T-helper 1 cell (primary cell): Measurements from ENCODE around the gene HRNR.

Experiments used
- DNase-seq, 5 donors: peaks; one replicate each; pipeline ENCODE4 v3.0.0-alpha.2; 2012 to 2020

HRNR gene

DNA sequence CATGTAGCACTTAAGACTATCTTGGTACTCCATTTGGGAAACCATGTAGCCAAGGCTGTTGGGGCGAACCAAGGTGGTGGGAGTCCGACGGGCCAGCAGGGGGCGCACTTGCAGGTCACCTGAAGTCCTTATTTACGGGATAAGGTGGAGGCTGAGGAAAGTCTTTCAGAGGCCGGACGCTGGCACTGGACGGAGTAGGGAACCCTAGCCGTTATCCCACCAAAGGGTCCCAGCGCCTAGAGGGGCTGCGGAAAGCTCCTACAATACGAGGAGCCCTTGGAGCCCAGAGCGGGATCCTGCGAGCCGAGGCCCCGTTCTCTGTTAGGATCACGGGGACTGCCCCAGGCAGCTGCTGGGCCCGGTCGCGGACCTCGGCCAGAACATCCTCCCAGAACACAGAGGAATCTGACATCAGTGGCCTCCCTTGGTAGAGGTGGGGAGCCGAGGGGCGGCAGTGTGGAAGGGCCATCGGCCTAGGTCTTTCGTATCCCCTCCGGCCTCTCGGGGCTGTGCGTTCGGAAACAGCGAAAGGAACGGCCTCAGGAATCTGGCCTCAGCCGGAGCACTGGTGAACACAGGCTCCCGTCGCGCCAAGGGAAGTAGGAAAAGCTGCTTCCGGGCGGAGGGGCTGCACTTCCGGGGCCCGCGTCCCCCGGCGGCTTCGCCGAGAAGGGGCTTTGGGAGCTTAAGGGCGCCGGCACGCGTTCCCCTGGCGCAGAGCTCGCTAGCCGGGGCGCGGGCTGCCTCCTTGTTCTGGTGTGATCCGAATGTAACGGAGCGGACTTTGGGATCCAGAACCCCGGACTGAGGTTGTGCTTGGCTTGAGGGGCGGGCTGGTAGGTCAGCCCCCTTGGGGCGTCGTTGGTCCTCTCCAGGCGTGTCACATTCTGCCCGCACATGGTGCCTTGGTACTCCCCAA lies 35.1 kb downstream of the HRNR start:
- DNase-seq, result peak; percentile 56 to 77 (median 67)

DNA sequence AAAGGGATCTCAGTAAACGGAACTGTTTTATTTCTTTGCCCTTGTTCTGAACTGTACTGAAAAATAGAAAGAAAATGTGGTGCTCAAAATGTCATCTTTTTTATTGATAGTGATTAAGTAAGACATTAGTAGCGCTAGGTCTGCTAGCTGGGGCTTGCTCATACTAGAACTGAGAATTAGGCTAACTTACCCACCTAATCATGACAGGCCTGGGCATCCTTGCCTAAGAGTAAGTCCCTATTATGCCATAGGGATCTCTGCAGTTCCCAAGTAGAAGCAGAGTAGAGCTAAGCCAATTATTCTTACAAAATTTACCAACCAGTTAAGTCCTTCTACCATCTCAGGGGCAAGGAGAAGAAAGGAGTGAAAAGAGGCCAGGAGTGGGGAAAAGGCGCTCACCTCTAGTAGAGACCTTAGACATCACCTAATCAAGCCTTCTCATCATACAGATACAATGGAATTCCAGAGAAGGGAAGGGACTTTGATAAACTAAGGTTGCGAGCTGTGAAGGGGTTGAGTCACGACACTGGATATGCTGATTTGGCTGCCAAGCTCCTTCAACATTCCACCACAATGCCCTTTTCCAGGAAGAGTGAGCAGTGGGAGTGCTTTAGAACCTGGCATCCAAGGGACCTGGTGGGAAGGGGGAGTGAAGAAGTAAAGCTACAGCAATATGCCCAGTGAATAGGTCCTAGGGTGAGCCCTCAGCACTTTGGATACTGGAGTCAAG lies 37.3 kb downstream of the HRNR start:
- DNase-seq, result no peak

DNA sequence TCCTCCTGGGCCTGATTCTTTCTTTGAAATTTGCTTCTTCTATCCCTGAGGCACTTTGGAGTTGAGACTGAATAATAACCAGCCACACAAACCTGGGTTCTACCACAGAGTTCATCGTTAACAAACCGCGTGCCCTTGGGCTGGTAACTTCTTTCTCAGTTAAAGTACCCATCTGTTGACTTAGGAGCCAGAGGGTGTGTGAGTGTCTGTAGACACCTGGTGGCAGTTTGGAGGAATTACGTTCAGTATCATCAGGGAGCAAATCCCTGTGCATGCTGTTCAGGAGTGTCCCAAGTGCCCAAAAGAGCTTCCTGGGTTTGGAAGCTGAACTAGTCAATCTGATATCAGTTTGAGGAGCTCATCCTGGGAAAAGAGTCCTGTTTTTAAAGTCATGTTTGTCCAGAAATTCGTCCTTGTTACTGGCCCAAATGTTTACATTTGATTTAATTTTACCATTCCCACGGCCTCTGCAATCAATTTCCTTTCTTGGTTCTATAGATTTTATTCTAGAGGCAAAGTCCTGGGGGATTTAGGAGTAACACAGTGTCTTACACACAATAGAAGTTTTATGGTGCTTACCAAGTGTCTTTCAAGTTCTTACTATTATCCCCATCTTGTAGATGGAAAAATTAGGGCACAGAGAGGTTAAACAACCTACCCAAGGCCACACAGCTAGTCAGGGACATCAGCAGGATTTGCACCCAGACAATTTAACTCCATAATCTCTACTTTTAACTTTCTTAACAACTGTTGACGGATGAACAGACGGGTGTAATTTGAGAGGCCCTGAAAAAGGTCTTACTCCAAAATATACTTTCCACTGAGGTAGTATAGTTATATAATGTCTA lies 38.2 kb downstream of the HRNR start:
- DNase-seq, result peak in 3 of 5 donors; percentile 8 to 43 (median 27)

DNA sequence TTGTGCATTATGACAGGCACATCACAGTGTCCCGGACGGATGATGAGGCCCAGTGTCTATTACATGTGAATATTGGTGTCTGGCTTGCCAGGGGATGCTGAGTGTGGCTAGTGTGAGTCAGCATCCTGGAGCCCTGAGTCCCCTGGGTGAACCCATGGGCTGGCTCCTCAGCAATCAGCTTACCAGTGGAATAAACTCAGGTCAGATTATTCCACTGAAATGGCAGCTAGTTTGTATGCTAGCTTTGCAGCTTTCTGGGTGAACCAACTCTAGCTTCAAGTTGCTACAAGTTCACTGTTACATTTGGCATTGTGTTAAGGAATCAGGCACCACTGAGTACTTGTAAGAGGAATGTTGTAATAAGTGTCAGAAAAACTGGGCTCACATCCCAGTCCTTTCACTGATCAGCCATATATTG lies 41.0 kb downstream of the HRNR start:
- DNase-seq, result no peak

DNA sequence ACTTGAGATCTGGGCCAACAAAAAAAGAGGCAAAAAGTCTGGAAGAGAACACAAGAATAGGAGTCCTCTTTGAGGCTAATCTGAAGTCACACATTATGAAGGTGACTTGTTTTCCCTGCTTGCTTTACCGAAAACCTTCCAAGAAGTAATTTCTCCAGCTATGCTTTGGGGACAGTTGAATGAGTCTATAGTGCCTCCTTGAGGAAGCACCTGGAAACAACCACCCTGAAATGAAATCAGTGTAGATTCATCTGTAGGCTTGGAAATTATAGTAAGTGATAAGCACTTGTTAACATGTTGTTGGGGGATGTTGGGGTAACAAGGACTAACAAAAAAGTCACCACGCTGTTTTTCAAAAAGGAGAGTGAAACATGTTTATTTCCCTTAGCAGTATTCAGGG lies 41.6 kb downstream of the HRNR start:
- peak in 1 of 5 donors; percentile 10 for DNase-seq

DNA sequence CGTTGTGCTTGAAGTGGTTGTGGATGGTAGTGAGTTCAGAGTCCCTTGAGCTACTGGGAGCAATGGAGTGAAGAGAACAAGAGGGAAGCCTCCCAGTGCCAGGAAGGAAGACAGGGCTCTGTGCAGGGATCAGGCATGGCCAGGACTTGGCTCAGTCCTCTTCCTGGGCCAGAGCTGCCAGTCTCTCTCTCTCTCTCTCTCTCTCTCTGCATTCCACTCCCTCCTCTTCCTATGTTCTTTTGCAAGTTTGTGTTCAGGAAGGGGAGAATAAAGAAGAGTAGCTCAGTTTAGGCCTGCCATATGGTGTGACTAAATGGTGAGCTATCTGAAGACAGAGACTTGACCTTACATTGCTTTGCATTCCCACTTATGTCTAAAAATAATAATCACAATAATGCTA lies 44.4 kb downstream of the HRNR start:
- DNase-seq, result no peak

DNA sequence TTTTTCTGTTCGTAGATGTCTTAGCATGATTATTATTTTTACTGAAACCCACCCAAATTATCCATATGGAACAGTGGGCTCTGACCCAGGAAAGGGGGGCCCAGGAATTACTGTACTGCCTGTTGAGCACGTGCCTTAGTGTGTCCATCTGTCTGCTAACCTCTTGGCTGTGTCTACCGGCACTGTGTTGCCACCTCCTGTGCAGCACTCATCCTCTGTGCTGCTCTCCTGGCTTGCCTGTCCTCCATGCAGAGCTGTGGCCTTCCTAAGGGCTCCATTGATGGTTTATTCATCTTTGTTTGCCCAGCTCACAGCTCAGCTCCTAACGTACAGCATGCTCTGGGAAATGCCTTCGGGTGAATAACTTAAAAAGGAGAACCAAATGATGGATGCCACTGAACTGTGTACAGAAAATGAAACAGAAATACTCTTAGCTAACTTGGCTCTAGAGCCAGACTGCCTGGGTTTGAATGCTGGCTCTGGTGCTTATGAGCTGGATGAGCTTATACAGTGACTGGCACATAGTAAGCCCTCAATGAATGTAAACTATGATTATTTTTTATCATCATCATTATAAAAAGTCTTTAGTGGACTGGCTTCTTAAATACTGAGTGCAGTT lies 53.6 kb downstream of the HRNR start:
- DNase-seq, result no peak

DNA sequence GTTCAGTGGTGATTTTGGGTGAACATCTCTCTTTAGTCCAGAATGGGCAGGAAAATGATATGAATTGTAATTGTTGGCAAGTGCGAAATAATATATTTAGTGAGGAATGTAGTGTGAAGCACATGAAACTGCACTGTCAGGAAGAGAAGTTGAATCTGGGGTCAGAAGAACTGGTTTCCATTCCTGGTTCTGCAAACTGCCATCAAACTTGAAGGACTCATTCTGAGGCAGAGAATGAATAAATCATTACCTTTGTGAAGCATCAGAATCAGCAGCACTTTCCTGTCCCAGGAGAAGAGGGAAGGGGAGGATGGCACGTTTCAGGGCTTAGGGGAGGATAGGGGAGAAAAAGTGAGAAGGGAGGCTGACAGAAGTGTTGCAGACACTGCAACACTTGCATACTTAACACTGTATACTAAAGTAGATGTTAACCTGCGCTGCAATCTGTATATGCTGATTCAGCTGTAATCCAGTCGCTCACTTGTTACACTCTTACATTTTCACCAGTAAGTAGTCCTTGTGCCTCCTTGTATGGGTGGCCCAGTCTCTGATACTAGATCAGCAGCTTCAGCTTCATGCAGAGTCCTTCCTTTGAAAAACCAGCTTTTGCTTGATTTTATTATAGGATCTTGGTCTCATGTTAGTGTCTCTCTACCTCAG lies 54.5 kb downstream of the HRNR start:
- no peak for DNase-seq

DNA sequence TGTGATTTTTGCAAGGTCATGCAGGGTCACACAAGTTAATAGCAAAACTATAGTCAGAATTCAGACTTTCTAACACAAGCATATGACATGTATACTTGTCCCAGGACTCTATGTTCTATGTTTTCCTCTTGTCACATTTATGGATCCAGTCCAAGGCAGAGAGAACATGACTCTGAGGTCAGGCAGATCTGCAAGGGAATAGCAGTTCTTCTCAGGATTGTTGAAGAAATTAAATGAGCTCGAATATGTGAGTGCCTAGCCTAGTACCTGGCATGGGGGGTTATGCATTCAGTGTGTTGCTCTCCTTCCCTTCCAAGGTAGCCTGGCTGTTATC lies 55.5 kb downstream of the HRNR start:
- no peak for DNase-seq

DNA sequence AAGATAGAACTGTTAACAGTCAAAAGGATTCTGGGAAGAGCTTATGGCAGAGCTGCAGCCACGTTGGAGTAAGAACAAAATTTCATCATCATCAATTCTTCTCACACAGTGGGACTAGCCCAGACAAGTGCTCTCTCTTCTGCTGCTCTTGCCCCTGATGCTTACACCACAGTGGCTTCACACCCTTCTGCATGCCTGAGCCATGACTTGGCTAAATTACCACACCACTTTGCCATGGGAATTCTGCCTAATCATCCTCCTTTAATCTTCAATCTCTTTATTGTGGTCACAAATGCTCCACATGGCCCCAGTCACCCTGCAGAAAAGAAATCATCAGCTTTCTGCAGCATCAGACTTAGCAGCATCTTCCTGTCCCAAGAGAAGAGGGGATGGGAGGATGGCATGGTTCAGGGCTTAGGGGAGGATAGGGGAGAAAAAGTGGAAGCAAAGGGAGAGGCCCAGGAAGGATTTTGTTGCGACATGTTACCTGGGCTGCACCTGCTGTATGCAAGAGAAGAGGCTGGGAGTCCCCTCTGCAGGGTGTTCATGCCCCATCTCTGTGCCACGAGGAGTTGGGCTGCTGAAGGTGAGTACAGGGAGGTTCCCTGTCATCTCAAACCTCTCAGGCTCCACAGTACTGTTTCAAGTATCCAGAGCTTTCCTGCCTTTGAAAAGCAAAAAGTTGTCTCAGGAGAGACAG lies 56.0 kb downstream of the HRNR start:
- no peak for DNase-seq

DNA sequence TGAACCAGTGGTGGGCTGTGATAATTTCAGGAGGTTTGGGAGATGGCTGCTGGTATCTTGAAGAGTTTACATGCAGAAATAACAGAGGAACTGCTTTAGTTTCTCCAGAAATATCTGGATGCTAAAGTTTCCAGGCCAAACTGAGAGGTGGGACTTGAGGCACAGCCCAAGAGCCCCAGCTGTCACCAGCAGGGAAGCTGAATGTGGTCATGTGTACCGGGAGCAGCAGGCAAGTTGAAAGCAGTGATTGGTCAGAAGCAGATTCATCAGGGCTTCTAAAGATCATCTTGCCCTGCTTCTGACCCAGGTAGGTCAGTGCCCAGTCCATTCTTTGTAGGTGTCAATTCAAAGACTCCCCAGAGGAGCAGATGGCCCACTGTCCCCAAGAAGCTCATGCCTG lies 57.0 kb downstream of the HRNR start:
- no peak for DNase-seq

DNA sequence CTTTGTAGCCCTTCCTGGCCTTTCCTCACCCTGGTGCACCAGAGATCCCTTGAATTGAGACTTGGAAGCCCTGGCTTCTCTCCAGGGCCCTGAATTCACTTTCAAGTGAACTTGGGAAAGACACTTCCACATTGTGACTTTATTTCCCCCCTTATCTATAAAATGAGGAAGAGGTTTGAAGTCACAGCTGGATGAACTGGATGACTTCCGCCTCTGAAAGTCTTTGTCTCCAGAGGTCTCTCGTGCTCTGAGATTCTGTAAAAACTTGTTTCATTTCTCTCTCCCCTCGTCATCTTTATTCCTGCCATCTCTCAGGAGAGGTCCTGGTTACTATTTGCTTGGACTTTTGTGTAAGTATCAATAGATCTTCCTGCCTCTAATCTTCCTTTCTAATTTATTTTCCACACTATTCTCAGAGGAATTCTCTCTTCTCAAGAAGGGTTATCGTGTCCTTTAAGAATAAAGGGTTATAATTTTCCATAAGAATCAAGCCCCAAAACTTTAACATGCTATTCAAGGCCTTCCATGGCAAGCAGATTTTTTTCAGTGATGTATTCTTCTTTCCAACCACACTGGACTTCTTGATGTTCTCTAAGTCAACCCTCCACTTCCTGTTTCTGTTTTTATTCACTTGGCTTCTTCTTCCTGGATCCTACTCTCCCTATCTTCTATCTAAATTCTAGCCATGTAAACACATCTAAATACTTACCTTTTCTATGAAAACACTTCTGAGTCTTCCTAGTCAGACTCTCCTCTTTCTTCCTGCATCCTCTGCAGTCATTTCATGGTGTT lies 58.5 kb downstream of the HRNR start:
- no peak for DNase-seq

DNA sequence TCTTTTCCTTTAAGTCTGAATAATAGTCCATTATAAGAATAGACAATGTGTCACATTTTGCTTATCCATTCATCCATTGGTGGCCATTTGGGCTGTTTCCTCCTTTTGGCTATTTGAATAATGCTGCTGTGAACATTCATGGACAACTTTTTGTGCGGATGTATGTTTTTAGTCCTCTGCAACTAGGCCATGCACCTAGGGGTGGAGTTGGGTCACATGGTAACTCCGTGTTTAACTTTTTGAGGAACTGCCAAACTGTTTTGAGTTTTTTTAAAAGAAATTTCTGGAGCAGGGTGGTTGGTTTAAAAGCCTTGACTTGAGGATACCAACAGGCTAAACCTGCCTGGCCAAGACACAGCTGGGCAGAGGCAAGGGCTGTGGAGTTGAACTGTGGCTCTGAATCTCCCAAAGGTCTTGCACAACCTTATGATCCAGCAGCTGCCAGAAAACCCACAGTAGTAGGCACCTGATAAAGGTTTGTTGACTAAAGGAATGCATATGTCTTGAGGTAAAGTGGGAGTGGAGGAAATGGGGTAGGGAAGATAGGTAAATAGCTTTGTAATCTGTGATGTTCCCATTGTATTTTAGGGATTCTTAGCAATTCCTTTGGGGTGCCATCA lies 59.4 kb downstream of the HRNR start:
- no peak for DNase-seq

DNA sequence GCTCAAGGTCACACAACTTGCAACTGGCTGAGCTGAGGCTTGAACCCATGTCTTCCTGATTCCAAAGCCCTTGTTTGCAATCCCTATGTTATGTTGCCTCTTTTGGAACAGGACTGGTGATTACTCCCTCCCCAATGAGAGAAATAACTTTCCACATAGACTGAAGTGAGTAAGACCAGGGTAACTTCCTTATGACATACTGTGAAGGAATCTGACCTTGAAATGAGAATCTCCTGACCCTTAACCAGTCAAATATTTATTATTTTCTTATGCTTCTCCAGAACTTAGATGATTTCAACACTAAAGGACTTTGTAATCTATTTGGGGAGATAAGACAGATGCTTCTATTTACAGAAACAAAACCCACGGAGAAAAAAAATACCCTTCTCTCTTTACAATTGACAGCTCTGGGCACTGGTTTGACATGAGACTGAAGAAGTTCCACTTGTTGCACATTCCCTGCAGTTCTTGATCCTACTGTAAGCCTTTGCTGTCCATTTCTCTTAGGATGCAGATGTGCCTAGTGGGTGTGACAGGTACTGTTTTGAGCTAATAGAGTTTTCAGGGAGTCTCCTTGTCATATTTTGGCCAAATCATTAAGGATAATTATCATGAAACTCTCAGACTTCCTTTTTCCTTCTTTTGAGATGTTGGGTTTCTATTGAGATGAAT lies 61.1 kb downstream of the HRNR start:
- DNase-seq, result no peak
